Thoracic aorta (tissue), 2 donors: Measurements from ENCODE around the gene CNN3. TPM values are rescaled to one million over a fixed set of nuclear protein-coding genes. Genes with fewer than 3 reads are reported as not detected.
A peak's percentile ranks its signal among the peaks of the same experiment; 100 is the strongest.

Source experiments
- ATAC-seq: fragments of 150-250 bp; one replicate; pipeline ENCODE4 v1.8.0; 2017; ENCODE audit warnings: low read depth; ENCODE audit not compliant: insufficient number of reproducible peaks, low FRiP score
- DNase-seq: peaks from one replicate; pipeline ENCODE4 v3.0.0-alpha.2; 2020; ENCODE audit warnings: low spot score
- H3K27ac ChIP-seq, 2 donors: fragments of 200-600 bp; sonication (generic); 1 replicate in 1 of 2; 2 replicates in 1 of 2; pipeline ENCODE4 v1.5.1; 2016; ENCODE audit warnings: mild to moderate bottlenecking in 2 of 2, moderate library complexity in 2 of 2
- H3K27me3 ChIP-seq: fragments of 200-600 bp; sonication (generic); replicated peaks from 2 replicates; pipeline ENCODE4 v1.6.0; 2016; ENCODE audit warnings: mild to moderate bottlenecking; ENCODE audit not compliant: insufficient read depth
- H3K36me3 ChIP-seq: fragments of 200-600 bp; sonication (generic); one replicate; pipeline ENCODE4 v1.5.1; 2016
- H3K4me1 ChIP-seq, 2 donors: fragments of 200-600 bp; sonication (generic); 1 replicate in 1 of 2; 2 replicates in 1 of 2; pipeline versions ENCODE4 v1.5.1 to v1.6.0; 2016; ENCODE audit warnings: low read depth in 2 of 2, mild to moderate bottlenecking in 1 of 2; ENCODE audit not compliant: control insufficient read depth in 1 of 2
- H3K4me3 ChIP-seq: fragments of 200-600 bp; sonication (generic); 2 replicates; pipeline ENCODE4 v1.5.1; 2016; ENCODE audit warnings: mild to moderate bottlenecking
- H3K9me3 ChIP-seq: fragments of 200-600 bp; sonication (generic); 2 replicates; pipeline ENCODE4 v1.5.1; 2016
- CTCF ChIP-seq: fragments of 200-600 bp; sonication (generic); IDR thresholded peaks from one replicate; pipeline ENCODE4 v1.5.1; 2019; ENCODE audit warnings: antibody characterized with exemption
- total RNA-seq, 2 donors: library from RNA; depleted of rRNA; stranded (reverse); fragments of >200 nt; gene quantifications; one replicate each; pipeline versions ENCODE4 v1.1.0 to v1.2.3, GENCODE V29; 2016

CNN3 gene
- total RNA-seq, 2 donors from 2014 or later: 225 to 257 TPM

- ATAC-seq: no peak
- no peak for DNase-seq
- H3K27me3 ChIP-seq: no peaks in the 10 kb centered on the region
- peaks cover 34 to 56% of the 10 kb centered on the region in 2 donors for H3K4me1 ChIP-seq
- no peak overlapping the region for H3K4me3 ChIP-seq
- H3K27ac ChIP-seq: no peak overlapping the region
- TF ChIP-seq CTCF: no peak
- no peaks in the 10 kb centered on the region for H3K36me3 ChIP-seq
- no peaks in the 10 kb centered on the region for H3K9me3 ChIP-seq
Observed at GRCh38 chr1:94934551-94934950, 7.6 kb upstream of the CNN3 start.

- ATAC-seq: no peak
- DNase-seq: no peak
- TF ChIP-seq CTCF: no peak
- no peak overlapping the region for H3K4me3 ChIP-seq
- no peak overlapping the region for H3K27ac ChIP-seq
- H3K9me3 ChIP-seq: no peaks in the 10 kb centered on the region
- H3K27me3 ChIP-seq: no peaks in the 10 kb centered on the region
- H3K4me1 ChIP-seq: peaks cover 19 to 46% of the 10 kb centered on the region in 2 donors
- no peaks in the 10 kb centered on the region for H3K36me3 ChIP-seq
Observed at GRCh38 chr1:94931254-94931841, 4.4 kb upstream of the CNN3 start.

GRCh38 chr1:94929351-94930217 is 2.7 kb upstream of the CNN3 start:
- DNase-seq (no peak), ATAC-seq (no peak)
- peak overlapping the region; percentile 65 to 99 for H3K27ac ChIP-seq
- H3K27me3 ChIP-seq: no peaks in the 10 kb centered on the region
- no peak for TF ChIP-seq CTCF
- peaks cover 11 to 38% of the 10 kb centered on the region in 2 donors for H3K4me1 ChIP-seq
- H3K9me3 ChIP-seq: no peaks in the 10 kb centered on the region
- H3K4me3 ChIP-seq: peak overlapping the region; percentile 92
- H3K36me3 ChIP-seq: no peaks in the 10 kb centered on the region

- no peak for TF ChIP-seq CTCF
- DNase-seq (no peak), ATAC-seq (no peak)
- H3K4me3 ChIP-seq: peak overlapping the region; percentile 92
- H3K27ac ChIP-seq: peak overlapping the region; percentile 99
- no peaks in the 10 kb centered on the region for H3K27me3 ChIP-seq
- no peaks in the 10 kb centered on the region for H3K36me3 ChIP-seq
- peaks cover 12 to 49% of the 10 kb centered on the region in 2 donors for H3K4me1 ChIP-seq
- no peaks in the 10 kb centered on the region for H3K9me3 ChIP-seq
Observed at GRCh38 chr1:94928293-94928939, 1.5 kb upstream of the CNN3 start.
